ENCODE data around the gene ARMC9. TPM values are rescaled to one million over a fixed set of nuclear protein-coding genes. Genes with fewer than 3 reads are reported as not detected.
A peak's percentile ranks its signal among the peaks of the same experiment; 100 is the strongest.

The ARMC9 gene
- total and polyA plus RNA-seq, 2 experiments from 2014 or later: 22.5 to 23.7 TPM

DNA sequence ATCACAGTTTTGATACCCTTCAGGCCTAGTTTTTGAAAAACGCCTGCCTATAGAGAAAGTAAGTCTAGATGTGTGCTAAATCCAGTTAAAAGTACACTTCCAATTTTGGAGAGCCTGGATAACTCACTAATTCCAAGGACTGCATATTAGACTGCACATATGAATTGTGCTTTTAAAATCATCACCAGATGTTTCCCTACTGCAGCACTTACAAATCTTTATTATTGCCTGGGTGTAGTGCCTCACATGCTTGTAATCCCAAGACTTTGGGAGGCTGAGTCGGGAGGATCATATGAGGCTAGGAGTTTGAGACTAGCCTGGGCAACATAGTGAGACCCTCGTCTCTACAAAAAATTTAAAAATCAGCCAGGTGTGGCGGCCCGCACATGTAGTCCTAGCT, 37.7 kb upstream of the ARMC9 start:
- H3K27me3 ChIP-seq: no peaks in the 10 kb centered on the region
- H3K9me2 ChIP-seq (replicated peaks; ENCODE audit: insufficient read depth): no peaks in the 10 kb centered on the region
- H3K36me3 ChIP-seq (replicated peaks; ENCODE audit: insufficient read depth, low read depth): no peaks in the 10 kb centered on the region
- no peaks in the 10 kb centered on the region for H4K20me1 ChIP-seq (ENCODE audit: insufficient read depth, poor library complexity, severe bottlenecking)
- peak overlapping the region; percentile 78 for H3K27ac ChIP-seq
- H2AFZ ChIP-seq: no peak overlapping the region
- WGBS (ENCODE audit: low lambda C conversion rate, missing lambda C conversion rate): 92% methylated on average over 5 of the region's 5 CpGs
- no peak overlapping the region for H3K4me2 ChIP-seq
- DNase-seq (ENCODE audit: low spot score): no peak
- H3K79me2 ChIP-seq: no peaks in the 10 kb centered on the region
- no peak overlapping the region for H3K4me3 ChIP-seq
- H3K4me1 ChIP-seq (ENCODE audit: insufficient read depth): no peaks in the 10 kb centered on the region
- no peaks in the 10 kb centered on the region for H3K9me3 ChIP-seq (ENCODE audit: low read depth)
- no peak for TF ChIP-seq EZH2phosphoT487 (IDR thresholded peaks at IDR 0.05; ENCODE audit: low read depth, severe bottlenecking, unreplicated experiment)
- TF ChIP-seq EZH2 (IDR thresholded peaks at IDR 0.05; ENCODE audit: borderline replicate concordance): no peak
- TF ChIP-seq, protein P1, sequence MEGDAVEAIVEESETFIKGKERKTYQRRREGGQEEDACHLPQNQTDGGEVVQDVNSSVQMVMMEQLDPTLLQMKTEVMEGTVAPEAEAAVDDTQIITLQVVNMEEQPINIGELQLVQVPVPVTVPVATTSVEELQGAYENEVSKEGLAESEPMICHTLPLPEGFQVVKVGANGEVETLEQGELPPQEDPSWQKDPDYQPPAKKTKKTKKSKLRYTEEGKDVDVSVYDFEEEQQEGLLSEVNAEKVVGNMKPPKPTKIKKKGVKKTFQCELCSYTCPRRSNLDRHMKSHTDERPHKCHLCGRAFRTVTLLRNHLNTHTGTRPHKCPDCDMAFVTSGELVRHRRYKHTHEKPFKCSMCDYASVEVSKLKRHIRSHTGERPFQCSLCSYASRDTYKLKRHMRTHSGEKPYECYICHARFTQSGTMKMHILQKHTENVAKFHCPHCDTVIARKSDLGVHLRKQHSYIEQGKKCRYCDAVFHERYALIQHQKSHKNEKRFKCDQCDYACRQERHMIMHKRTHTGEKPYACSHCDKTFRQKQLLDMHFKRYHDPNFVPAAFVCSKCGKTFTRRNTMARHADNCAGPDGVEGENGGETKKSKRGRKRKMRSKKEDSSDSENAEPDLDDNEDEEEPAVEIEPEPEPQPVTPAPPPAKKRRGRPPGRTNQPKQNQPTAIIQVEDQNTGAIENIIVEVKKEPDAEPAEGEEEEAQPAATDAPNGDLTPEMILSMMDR (IDR thresholded peaks at IDR 0.05; ENCODE audit: poor library complexity): no peak

DNA sequence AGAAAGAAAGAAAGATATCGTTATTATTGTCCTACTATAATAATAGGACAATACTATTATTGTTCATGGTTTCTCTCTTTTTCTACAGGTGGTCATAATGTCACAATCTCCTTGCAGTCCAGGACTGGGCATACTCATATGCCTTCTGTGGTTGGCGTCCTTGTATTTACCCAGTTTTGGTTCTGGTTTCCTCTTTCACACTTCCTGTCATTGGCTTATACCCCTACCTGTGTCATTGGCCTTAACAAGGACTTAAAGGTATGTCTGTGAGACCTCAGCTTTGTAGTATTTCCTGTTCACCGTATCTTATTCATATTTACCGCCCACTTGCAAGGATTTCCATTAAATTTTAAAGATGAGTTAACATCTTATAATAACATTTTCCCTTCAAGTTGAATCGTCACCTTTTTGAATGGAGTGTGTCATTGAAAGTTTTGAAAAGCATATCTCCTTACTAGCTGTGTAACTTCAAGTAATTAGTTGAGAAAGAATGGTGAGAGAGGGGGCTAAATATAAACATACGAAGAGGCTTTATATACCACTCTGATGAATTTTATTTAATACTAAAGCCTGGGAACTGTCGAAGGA, 37.1 kb upstream of the ARMC9 start:
- Histone ChIP-seq H3K27ac (peak overlapping the region; percentile 78), H2AFZ (no peak overlapping the region), H3K4me3 (no peak overlapping the region), H3K9me2 (replicated peaks; ENCODE audit: insufficient read depth) (no peaks in the 10 kb centered on the region), H3K27me3 (no peaks in the 10 kb centered on the region), H3K79me2 (no peaks in the 10 kb centered on the region), H3K36me3 (replicated peaks; ENCODE audit: insufficient read depth, low read depth) (no peaks in the 10 kb centered on the region), H3K9me3 (ENCODE audit: low read depth) (no peaks in the 10 kb centered on the region), H3K4me2 (no peak overlapping the region), H4K20me1 (ENCODE audit: insufficient read depth, poor library complexity, severe bottlenecking) (no peaks in the 10 kb centered on the region), H3K4me1 (ENCODE audit: insufficient read depth) (no peaks in the 10 kb centered on the region)
- no peak for TF ChIP-seq EZH2 (IDR thresholded peaks at IDR 0.05; ENCODE audit: borderline replicate concordance)
- TF ChIP-seq, protein P1 (IDR thresholded peaks at IDR 0.05; ENCODE audit: poor library complexity): no peak
- no peak for TF ChIP-seq EZH2phosphoT487 (IDR thresholded peaks at IDR 0.05; ENCODE audit: low read depth, severe bottlenecking, unreplicated experiment)
- DNase-seq (ENCODE audit: low spot score): no peak
- WGBS (ENCODE audit: low lambda C conversion rate, missing lambda C conversion rate): 88% methylated on average over 7 of the region's 7 CpGs

DNA sequence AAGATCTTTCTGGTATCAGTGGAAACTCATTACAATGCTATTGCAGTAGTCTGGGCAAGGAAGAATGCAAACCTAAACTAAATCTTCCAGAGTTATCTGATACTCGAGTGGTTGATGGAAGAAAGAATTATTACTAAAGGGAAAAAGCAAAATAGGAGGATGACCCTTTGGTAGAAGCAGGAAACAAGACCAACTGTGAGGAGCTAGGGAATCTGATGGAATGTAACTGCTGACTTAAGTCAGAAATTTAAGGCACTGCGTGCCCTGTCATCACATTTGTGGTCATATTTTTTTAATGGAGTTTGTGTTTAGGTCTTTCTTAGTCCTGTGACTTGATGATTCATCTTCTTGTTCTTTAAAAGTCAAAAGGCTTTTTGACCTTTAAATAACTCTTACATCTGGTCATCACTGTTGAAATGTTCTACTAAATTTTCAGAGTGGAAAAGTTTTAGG, 36.5 kb upstream of the ARMC9 start:
- H4K20me1 ChIP-seq (ENCODE audit: insufficient read depth, poor library complexity, severe bottlenecking): no peaks in the 10 kb centered on the region
- H3K4me3 ChIP-seq: no peak overlapping the region
- no peak overlapping the region for H2AFZ ChIP-seq
- WGBS (ENCODE audit: low lambda C conversion rate, missing lambda C conversion rate): 62% methylated on average over 2 of the region's 2 CpGs
- H3K4me1 ChIP-seq (ENCODE audit: insufficient read depth): no peaks in the 10 kb centered on the region
- no peaks in the 10 kb centered on the region for H3K36me3 ChIP-seq (replicated peaks; ENCODE audit: insufficient read depth, low read depth)
- peak overlapping the region; percentile 78 for H3K27ac ChIP-seq
- no peaks in the 10 kb centered on the region for H3K9me3 ChIP-seq (ENCODE audit: low read depth)
- peak; percentile 13 for DNase-seq (ENCODE audit: low spot score)
- no peak for TF ChIP-seq EZH2phosphoT487 (IDR thresholded peaks at IDR 0.05; ENCODE audit: low read depth, severe bottlenecking, unreplicated experiment)
- TF ChIP-seq EZH2 (IDR thresholded peaks at IDR 0.05; ENCODE audit: borderline replicate concordance): no peak
- TF ChIP-seq, protein P1 (IDR thresholded peaks at IDR 0.05; ENCODE audit: poor library complexity): no peak
- H3K27me3 ChIP-seq: no peaks in the 10 kb centered on the region
- H3K79me2 ChIP-seq: no peaks in the 10 kb centered on the region
- no peak overlapping the region for H3K4me2 ChIP-seq
- H3K9me2 ChIP-seq (replicated peaks; ENCODE audit: insufficient read depth): no peaks in the 10 kb centered on the region
